Stomach (tissue), 9 donors: ENCODE measurements around the gene UNC45B. TPM values are rescaled to one million over a fixed set of nuclear protein-coding genes. Genes with fewer than 3 reads are reported as not detected.

Experiments used
- DNase-seq, 2 donors: peaks; one replicate each; pipeline versions ENCODE4 v3.0.0 to v3.0.0-alpha.2; 2013 to 2019
- H3K27ac ChIP-seq, 5 donors: fragments of 200-600 bp in 4 of 5; sonication (generic) in 4 of 5; one replicate each; pipeline ENCODE4 v1.5.1; 2013 to 2019; ENCODE audit warnings: mild to moderate bottlenecking in 1 of 5, moderate library complexity in 1 of 5
- H3K27me3 ChIP-seq, 3 donors: fragments of 200-600 bp; sonication (generic); one replicate each; pipeline ENCODE4 v1.5.1; 2017 to 2019; ENCODE audit warnings: mixed run types in 1 of 3
- H3K36me3 ChIP-seq, 4 donors: fragments of 200-600 bp; sonication (generic); 1 replicate in 3 of 4; 2 replicates in 1 of 4; pipeline ENCODE4 v1.5.1; 2016 to 2019
- H3K4me1 ChIP-seq, 4 donors: fragments of 200-600 bp; sonication (generic); one replicate each; pipeline ENCODE4 v1.5.1; 2016 to 2019
- H3K4me3 ChIP-seq, 4 donors: fragments of 200-600 bp; sonication (generic) in 3 of 4; one replicate each; pipeline ENCODE4 v1.5.1; 2016 to 2019; ENCODE audit warnings: mild to moderate bottlenecking in 1 of 4
- H3K9me3 ChIP-seq, 4 donors: fragments of 200-600 bp; sonication (generic); one replicate each; pipeline ENCODE4 v1.5.1; 2016 to 2019
- CTCF ChIP-seq, 7 experiments: fragments of 450-650 bp in 4 of 7; fragments of 200-600 bp in 3 of 7; sonication (generic) in 3 of 7; IDR thresholded peaks; one replicate each; pipeline ENCODE4 v1.5.1; 2016 to 2019; ENCODE audit warnings: antibody characterized with exemption in 7 of 7, control low read depth in 2 of 7, mild to moderate bottlenecking in 1 of 7
- EP300 ChIP-seq: sonication (generic); formaldehyde crosslinking; IDR thresholded peaks from one replicate; pipeline ENCODE4 v1.6.1; 2017; ENCODE audit warnings: antibody characterized with exemption
- POLR2A ChIP-seq, 4 donors: fragments of 450-650 bp; IDR thresholded peaks; one replicate each; pipeline ENCODE4 v1.6.1; 2016; ENCODE audit warnings: antibody characterized with exemption in 4 of 4, control low read depth in 2 of 4, mild to moderate bottlenecking in 1 of 4, moderate library complexity in 1 of 4
- POLR2AphosphoS5 ChIP-seq, 3 donors: sonication (generic); formaldehyde crosslinking; IDR thresholded peaks; one replicate each; pipeline ENCODE4 v1.6.1; 2016; ENCODE audit warnings: antibody characterized with exemption in 3 of 3
- WGBS, 5 donors: extraction: QIAGEN DNeasy Blood & Tissue Kit in 3 of 5; methylation state at CpG; one replicate each; pipeline versions ENCODE4 v1.1.5 to v1.1.7; 2013 to 2018; 5-methylcytosine and 5-hydroxymethylcytosine counted together
- intact Hi-C: fragments of 100-400 bp; cut with DNase I; formaldehyde crosslinking; loops from one replicate; pipeline ENCODE4 v1.15.1; 2023; ENCODE audit warnings: low total_unique reads
- polyA plus RNA-seq, 3 donors: library from polyadenylated mRNA; stranded (reverse); fragments of 200-250 nt; gene quantifications; one replicate each; pipeline ENCODE4 v1.2.3, GENCODE V29; 2013
- total RNA-seq, 5 donors: library from RNA; depleted of rRNA; stranded (reverse); fragments of >200 nt; gene quantifications; one replicate each; pipeline versions ENCODE4 v1.1.0 to v1.2.3, GENCODE V29; 2014 to 2016
- donor health status: healthy with polysubstance abuse.
- donor health status: Bipolar disorder and iron deficiency.
- donor health status: healthy.

Gene UNC45B
- total and polyA plus RNA-seq, 8 donors: 0.05 to 1.8 (median 0.30) TPM; not detected in 2

GRCh38 chr17:35129973-35130351 is 17.7 kb upstream of the UNC45B start:
- H3K4me1 ChIP-seq: no peaks in the 10 kb centered on the region
- no peaks in the 10 kb centered on the region for H3K27me3 ChIP-seq
- intact Hi-C loops: loop anchor here (10.0 kb wide), 1 partner anchor 585 kb away; no protein-coding TSS in a partner anchor
- WGBS, 5 donors: 80 to 93% (median 92%) methylated on average over 5 of the region's 5 CpGs
- TF ChIP-seq CTCF (IDR thresholded peaks at IDR 0.05) (no peak), EP300 (no peak), POLR2AphosphoS5 (IDR thresholded peaks at IDR 0.05) (no peak), POLR2A (IDR thresholded peaks at IDR 0.05) (no peak)
- H3K27ac ChIP-seq: no peak overlapping the region
- no peak overlapping the region for H3K4me3 ChIP-seq
- H3K9me3 ChIP-seq: no peaks in the 10 kb centered on the region
- peaks cover 40 to 44% (median 43%) of the 10 kb centered on the region in 4 donors for H3K36me3 ChIP-seq
- DNase-seq: no peak

GRCh38 chr17:35130392-35130791 is 17.2 kb upstream of the UNC45B start:
- no peak for DNase-seq
- H3K27me3 ChIP-seq: no peaks in the 10 kb centered on the region
- TF ChIP-seq CTCF (IDR thresholded peaks at IDR 0.05): no peak
- no peak for TF ChIP-seq POLR2AphosphoS5 (IDR thresholded peaks at IDR 0.05)
- TF ChIP-seq EP300: no peak
- TF ChIP-seq POLR2A (IDR thresholded peaks at IDR 0.05): no peak
- intact Hi-C loops: no loop called here
- H3K4me1 ChIP-seq: no peaks in the 10 kb centered on the region
- no peak overlapping the region for H3K4me3 ChIP-seq
- no peaks in the 10 kb centered on the region for H3K9me3 ChIP-seq
- 85 to 100% (median 90%) methylated on average over 1 to 3 of the region's 3 CpGs for WGBS, 5 donors
- H3K36me3 ChIP-seq: peaks cover 44 to 48% (median 47%) of the 10 kb centered on the region in 4 donors
- H3K27ac ChIP-seq: no peak overlapping the region

GRCh38 chr17:35132099-35132498 is 15.5 kb upstream of the UNC45B start:
- WGBS, 5 donors: 71 to 83% (median 77%) methylated on average over 5 to 10 of the region's 10 CpGs

GRCh38 chr17:35132816-35133550 is 14.6 kb upstream of the UNC45B start:
- no peak overlapping the region for H3K4me3 ChIP-seq
- 92 to 97% (median 95%) methylated on average over 14 to 22 of the region's 22 CpGs for WGBS, 5 donors
- DNase-seq: no peak
- H3K36me3 ChIP-seq: peaks cover 61 to 74% (median 73%) of the 10 kb centered on the region in 4 donors
- no peaks in the 10 kb centered on the region for H3K9me3 ChIP-seq
- no peaks in the 10 kb centered on the region for H3K4me1 ChIP-seq
- intact Hi-C loops: no loop called here
- TF ChIP-seq POLR2A (IDR thresholded peaks at IDR 0.05) (no peak), CTCF (IDR thresholded peaks at IDR 0.05) (no peak), POLR2AphosphoS5 (IDR thresholded peaks at IDR 0.05) (no peak), EP300 (no peak)
- H3K27ac ChIP-seq: no peak overlapping the region
- no peaks in the 10 kb centered on the region for H3K27me3 ChIP-seq

More at GRCh38 chr17:35132099-35132498, 15.5 kb upstream of the UNC45B start:
- no peaks in the 10 kb centered on the region for H3K4me1 ChIP-seq
- H3K4me3 ChIP-seq: no peak overlapping the region
- no peaks in the 10 kb centered on the region for H3K9me3 ChIP-seq
- H3K36me3 ChIP-seq: peaks cover 58 to 65% (median 64%) of the 10 kb centered on the region in 4 donors
- TF ChIP-seq POLR2AphosphoS5 (IDR thresholded peaks at IDR 0.05) (no peak), EP300 (no peak), CTCF (IDR thresholded peaks at IDR 0.05) (no peak), POLR2A (IDR thresholded peaks at IDR 0.05) (no peak)
- no peaks in the 10 kb centered on the region for H3K27me3 ChIP-seq
- intact Hi-C loops: no loop called here
- H3K27ac ChIP-seq: no peak overlapping the region
- no peak for DNase-seq
